Left lobe of liver (tissue), 2 donors: ENCODE data around the gene NPAT. TPM values are rescaled to one million over a fixed set of nuclear protein-coding genes. Genes with fewer than 3 reads are reported as not detected.
A peak's percentile ranks its signal among the peaks of the same experiment; 100 is the strongest.

Experiments
- ATAC-seq: fragments of 200-7000 bp; cut with Tn5 transposase; one replicate; pipeline ENCODE4 v1.9.1; 2020; ENCODE audit warnings: mild to moderate bottlenecking, moderate library complexity
- DNase-seq: peaks from one replicate; pipeline ENCODE4 v3.0.0-alpha.2; 2020; ENCODE audit warnings: low spot score
- total RNA-seq: library from RNA; stranded (reverse); gene quantifications from one replicate; pipeline ENCODE4 v1.2.1, GENCODE V29; 2021
- donor health status: DM: no; HTN: no; CAD: no; lungs with moderate emphysema.
- donor health status: DM: no; HTN: yes; CAD: no.

NPAT gene
- total RNA-seq, result 5.4 TPM

DNA sequence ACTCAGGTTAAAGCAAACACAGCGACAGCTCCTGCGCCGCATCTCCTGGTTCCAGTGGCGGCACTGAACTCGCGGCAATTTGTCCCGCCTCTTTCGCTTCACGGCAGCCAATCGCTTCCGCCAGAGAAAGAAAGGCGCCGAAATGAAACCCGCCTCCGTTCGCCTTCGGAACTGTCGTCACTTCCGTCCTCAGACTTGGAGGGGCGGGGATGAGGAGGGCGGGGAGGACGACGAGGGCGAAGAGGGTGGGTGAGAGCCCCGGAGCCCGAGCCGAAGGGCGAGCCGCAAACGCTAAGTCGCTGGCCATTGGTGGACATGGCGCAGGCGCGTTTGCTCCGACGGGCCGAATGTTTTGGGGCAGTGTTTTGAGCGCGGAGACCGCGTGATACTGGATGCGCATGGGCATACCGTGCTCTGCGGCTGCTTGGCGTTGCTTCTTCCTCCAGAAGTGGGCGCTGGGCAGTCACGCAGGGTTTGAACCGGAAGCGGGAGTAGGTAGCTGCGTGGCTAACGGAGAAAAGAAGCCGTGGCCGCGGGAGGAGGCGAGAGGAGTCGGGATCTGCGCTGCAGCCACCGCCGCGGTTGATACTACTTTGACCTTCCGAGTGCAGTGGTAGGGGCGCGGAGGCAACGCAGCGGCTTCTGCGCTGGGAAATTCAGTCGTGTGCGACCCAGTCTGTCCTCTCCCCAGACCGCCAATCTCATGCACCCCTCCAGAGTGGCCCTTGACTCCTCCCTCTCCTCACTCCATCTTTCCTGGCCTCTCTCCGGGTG is at the start of gene NPAT, which contains the start of gene ATM:
TSS of gene NPAT (minus strand) at position 65 of the 774 bp plus-strand sequence. CDS start 102 bp downstream, outside the sequence.
TSS of gene ATM (plus strand) at position 494 of the 774 bp plus-strand sequence. CDS start 4,558 bp downstream, outside the sequence.
- peak; percentile 100 for DNase-seq
- ATAC-seq, result peak; percentile 94

DNA sequence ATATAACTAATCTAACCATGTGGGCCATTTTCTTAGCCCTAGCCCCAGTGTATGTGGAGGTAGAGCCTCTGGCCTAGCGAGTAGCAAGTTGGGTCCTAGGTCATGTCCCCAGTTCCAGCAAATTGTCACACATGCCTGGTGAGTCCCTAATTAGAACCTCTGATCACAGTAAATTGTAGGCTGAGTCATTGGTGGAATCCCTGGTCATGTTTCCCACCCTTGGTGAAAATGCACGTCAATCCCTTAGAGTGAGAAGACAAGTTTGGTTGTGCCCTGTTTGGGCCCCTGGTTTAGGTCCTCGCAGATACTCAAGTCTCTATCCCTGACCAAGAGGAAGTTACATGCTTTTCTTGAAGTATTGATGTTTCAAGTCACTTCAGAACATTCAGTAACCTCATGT is 47.1 kb upstream of the NPAT start:
- ATAC-seq (no peak), DNase-seq (no peak)

DNA sequence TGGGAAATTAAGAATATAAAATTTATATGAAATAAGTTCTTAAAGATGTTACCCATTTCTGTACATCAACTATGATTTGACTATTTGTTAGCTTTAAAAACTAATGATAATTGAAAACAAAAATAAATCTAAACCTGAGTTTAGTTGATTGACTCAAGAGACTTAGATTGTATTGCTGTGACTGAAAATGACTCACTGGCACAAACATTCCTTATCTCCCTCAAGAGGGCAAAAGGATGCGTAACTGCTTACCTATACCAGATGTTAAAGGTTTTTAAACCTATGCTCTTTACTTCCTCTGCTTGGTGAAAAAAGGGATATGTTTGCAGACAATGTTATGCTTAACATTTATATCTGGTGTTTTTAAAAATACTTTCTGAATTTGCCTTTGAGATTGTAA is 30.7 kb upstream of the NPAT start:
- DNase-seq, result no peak
- no peak for ATAC-seq

DNA sequence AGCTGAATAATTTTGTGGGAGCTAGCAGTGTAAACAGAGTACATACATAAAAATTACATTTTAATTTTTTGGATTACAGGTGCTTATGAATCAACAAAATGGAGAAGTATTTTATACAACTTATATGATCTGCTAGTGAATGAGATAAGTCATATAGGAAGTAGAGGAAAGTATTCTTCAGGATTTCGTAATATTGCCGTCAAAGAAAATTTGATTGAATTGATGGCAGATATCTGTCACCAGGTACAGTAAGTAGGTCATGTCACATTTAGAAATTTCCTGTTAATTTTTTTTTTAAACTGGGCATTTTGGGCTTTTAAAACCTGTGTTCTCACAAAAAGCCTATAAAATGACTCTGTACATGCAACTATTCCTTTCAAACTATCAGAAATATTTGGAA is 24.4 kb upstream of the NPAT start:
- DNase-seq (no peak), ATAC-seq (no peak)

DNA sequence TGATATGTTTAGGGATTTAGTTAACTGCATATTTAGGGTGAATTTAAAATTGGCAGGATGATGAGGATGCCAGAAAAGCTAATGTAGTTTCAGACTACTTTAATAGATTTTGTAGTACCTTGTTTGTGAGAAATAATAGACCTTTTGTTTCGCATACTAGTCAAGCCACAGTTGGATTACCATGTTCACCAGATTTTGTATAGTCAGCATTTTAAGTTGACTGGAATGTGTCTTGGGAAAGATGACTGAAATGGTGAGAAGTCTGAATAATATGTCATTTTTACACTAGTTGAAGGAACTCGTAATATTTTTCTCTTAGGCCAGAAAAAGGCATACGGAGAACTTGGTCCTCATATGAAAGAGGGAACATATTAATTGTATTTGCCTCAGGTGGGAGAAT is 23.9 kb upstream of the NPAT start:
- DNase-seq (no peak), ATAC-seq (no peak)

DNA sequence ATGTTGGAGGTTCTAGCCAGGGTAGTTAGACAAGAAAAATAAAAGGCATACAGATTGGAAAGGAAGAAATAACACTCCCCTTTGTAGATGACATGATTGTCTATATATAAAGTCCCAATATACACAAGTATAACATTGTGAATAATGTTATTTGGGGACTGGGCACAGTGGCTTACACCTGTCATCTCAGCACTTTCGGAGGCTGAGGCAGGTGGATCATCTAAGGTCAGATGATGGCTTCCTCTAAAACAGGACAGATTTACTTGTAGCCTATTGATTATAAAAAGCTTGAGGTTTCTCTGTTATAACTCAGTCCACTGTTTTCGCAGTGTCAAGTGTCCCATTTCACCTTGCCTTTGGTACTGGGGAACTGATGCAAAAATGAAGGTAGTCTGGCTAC is 20.0 kb upstream of the NPAT start:
- DNase-seq, result no peak
- ATAC-seq, result no peak

DNA sequence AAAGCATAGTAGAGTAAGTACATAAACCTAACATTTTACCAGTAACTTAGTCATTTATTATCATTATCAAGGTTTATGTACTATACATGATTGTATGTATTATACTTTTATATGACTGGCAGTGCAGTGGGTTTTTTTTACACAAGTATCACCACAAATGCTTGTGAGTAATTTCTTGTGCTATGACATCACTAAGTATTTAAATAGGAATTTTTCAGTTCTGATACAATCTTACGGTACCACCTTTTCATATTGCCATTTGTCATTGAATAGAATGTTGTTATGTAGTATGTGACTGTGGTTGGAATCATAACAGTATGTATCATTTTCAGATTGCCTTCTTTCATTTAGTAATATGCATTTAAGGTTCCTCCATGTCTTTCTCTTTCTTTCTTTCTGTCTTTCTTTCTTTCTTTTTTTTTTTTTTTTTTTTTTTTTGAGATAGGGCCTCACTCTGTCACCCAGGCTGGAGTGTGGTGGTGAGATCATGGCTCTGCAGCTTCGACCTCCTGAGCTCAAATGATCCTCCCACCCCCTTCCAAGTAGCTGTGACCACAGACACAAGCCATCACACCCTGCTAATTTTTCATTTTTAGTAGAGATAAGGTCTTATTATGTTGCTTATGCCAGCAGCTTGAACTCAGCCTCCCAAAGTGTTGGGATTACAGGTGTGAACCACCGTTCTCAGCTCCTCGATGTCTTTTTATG is 19.0 kb upstream of the NPAT start:
- ATAC-seq (no peak), DNase-seq (no peak)

DNA sequence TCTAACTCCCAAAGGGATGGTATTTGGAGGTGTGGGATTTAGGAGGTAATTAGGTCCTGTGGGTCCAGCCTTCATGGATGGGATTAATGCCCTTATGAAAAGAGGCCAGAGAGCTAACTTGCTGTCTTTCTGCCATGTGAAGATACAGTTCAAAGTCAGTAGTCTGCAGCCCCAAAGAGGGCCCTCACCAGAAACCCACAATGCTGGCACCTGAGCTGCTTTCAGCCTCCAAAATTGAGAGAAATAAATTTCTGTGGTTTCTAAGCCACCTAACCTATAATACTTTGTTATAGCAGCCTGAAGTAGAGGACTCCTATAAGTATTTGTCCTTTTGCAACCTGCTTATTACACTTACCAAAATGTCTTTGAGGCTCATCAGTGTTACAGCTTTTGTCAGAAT is 16.6 kb upstream of the NPAT start:
- DNase-seq (no peak), ATAC-seq (no peak)

DNA sequence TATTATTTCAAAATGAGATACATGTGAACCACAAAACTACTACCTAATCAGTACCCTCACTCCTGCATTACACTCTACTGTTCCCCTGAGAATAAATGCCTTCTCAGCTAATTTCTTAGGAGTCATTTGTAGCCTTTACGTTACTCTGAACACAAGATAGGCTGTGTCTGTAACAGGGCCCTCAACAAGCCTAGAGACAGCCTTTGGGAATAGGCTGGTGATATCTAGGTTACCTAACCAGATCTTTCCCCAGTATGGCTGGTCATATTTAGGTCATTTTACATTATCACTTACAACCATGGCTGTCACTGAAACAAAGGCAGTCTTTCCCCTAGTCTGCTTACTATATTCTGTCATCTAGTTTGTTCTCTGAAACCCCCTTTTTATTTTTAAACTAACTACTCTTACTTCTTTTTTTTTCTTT is 14.6 kb upstream of the NPAT start:
- ATAC-seq, result no peak
- no peak for DNase-seq

DNA sequence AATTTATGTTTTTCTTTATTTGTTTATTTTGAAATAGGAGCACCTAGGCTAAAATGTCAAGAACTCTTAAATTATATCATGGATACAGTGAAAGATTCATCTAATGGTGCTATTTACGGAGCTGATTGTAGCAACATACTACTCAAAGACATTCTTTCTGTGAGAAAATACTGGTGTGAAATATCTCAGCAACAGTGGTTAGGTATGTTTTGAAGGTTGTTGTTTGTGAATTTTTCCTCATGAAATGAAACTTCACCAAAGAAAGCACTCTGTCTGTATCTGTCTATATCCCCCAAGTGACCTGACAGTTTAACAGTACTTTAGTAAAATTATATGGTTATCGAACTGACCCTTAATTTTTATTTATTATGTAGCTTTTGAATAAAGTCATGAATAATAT is 13.2 kb upstream of the NPAT start:
- no peak for DNase-seq
- no peak for ATAC-seq

DNA sequence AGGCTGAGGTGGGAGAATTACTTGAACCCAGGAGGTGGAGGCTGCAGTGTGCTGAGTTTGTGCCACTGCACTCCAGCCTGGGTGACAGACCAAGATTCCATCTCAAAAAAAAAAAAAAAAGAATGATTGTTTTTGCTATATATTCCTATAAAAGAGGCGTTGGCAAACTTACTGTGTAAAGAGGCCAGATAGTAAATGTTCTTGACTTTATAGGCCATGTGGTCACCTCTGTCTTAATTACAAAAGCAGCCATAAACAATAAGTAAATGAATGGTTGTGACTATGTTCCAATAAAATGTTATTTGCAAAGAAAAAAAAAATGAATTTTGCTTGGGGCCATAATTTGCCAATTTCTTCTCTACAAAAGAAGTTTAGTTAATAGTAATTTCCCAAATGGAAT is 12.8 kb upstream of the NPAT start:
- no peak for ATAC-seq
- no peak for DNase-seq

DNA sequence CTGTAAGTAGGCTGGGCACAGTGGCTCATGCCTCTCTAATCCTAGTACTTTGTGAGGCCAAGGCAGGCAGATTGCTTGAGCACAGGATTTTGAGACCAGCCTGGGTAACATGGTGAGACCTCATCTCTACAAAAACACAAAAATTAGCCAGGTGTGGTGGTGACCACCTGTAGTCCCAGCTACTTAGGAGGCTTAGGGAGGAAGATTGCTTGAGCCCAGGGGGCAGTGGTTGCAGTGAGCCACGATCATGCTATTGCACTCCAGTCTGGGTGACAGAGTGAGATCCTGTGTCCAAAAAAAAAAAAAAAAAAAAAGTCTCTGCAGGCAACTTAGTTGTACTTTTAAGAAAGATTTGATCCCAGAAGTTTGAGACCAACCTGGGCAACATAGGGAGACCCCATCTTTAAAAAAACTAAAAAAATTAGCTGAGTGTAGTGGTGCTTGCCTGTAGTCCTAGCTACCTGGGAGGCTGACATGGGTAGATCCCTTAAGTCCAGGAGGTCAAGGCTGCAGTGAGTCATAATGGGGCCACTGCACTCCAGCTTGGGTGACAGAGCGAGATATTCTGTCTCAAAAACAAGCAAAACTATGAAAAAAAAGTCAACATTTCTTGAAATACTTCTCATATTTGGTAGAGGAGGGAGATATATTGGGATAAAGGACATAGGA is 11.0 kb upstream of the NPAT start:
- DNase-seq (no peak), ATAC-seq (no peak)

DNA sequence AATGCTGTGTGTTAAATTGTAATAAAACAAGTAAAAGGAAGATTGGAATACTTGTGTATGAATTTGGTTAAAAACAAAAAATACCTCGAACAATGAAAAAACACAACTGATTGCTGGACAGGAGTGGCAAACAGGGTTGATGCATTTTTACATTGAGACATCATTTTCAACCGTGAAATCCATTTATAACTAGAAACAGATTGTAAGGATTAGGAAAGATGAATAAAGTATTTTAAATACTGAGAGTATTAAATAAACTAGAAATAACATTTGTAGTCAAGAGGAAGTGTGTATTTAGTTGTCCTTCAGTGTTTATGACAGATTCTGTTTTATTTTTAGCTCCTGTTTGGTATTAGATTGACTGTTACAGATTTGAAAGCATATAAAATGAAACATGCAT is 5.8 kb upstream of the NPAT start:
- DNase-seq, result no peak
- no peak for ATAC-seq

DNA sequence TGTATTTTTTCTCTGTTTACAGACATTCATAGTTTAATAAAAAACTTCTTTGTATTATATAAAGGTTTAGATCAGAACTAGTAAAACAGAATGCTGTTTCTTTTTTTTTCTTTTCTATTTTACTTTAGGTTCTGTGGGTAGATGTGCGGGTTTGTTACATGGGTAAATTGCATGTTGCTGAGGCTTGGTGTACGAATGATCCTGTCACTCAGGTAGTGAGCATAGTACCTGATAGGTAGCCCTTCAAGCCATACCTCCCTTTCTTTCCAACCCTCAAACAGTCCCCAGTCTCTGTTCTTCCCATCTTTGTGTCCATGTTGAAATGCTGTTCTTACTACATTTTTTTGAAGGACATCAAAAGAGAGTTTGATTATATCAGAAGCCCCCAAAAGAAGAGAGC is 3.6 kb upstream of the NPAT start:
- ATAC-seq, result no peak

DNA sequence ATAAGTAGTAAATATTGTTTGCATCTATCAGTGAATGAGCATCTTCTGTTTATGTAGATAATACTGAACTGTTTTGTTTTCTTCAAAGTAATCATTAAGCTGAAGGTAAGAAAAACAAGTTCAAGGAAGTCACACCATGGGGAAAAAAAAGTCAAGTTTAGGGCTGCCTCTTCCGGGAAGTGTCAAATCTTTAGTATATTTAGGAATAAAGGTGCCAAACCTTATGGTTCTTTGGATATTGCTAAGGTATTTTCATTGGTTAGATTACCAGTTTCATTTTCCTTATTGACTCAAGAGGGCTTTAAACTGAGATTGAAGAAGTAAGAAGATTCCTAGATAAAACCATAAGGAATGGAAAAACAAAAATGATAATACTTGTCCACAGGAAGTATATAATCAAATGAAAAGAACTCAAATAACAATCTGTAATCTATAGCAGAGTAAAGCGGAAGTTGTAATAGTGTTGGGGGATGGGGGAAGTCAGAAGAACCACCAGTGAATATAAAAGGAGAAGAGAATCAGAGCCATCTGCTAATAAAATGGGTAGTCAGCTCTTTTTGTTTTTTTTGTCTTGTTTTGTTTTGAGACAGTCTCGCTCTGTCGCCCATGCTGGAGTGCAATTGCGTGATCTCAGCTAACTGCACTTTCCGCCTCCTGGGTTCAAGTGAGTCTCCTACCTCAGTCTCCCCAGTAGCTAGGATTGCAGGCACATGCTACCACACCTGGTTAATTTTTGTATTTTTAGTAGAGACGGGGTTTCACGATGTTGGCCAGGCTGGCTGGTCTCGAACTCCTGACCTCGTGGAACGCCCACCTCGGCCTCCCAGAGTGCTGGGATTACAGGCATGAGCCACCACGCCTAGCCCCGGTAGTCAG is 2.7 kb upstream of the NPAT start:
- ATAC-seq (no peak), DNase-seq (no peak)

More for the DNA sequence above, 3.6 kb upstream of the NPAT start:
- no peak for DNase-seq

DNA sequence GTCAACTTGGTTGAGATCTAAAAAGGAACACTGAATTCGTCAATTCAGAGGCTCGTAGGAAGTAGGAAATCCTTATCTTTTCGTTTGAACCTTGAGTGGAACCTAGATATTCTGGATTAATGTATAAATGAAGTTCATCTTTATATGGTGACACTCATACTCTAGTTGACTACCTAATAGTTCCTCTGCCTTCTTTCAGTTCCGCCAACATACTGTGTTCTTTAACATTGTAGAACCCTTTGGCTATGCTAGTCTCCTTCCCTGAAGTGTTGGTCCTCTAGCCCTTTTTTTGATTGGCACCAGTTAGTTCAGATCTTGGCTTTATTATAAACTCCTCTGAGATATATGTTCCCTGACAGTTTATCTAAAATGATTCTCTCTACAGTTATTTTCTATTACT is 1.9 kb upstream of the NPAT start:
- DNase-seq, result no peak
- ATAC-seq, result no peak

DNA sequence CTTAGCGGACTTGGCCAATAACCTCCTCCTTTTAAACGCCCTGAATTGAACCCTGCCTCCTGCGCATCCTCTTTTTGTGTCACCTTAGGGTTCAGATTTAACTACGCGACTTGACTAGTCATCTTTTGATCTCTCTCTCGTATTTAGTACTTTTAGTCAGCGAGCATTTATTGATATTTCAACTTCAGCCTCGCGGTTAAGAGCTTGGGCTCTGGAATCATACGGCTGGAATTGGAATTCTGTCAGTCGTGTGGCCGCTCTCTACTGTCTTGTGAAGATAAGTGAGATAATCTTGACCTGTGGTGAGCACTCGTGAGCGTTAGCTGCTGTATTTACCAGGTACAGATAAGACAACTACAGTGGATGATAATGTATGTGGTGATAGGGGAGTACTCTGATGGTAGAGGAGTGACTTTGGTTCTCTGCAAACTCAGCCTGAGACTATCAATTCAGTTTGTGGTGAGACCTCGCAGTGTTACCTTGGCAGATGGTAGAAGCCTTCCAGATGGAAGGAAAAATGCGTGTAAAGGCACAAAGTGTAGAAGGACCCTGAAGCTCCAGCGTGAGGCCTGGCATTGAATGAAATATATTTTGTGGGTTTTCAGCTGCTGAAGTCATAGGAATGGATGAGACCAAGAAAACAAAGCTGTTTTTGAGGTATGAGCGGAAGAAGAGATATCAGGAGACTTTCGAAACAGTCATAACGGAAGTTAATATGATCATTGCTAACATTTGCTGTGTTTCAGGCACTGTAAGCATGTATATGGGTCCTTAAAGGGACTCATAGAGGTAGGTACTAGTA is 1.1 kb upstream of the NPAT start:
- ATAC-seq (no peak), DNase-seq (no peak)

DNA sequence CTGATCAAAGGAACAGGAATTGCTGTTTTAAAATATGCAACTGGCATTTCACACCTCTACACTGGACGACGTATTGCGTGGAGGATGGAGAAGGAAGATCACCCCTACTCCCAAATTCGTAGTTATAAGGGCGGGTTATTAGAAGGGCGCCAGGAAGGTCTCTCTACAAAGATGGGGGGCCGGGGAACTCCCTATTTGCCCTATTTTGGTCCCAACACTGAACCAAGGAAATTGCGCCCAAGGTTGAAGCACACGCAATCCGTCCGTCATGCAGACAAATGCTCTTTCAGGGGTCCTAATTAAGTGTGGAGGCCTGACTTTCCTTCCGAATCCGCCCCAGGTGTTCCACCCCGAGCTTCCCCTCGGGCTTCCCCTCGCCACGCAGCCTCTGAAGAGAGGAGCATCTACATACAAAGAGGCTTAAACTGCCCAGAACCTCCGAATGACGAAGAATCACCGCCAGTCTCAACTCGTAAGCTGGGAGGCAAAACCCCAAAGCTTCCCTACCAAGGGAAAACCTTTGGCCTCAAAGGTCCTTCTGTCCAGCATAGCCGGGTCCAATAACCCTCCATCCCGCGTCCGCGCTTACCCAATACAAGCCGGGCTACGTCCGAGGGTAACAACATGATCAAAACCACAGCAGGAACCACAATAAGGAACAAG is 396 bp downstream of the NPAT start:
- ATAC-seq (no peak), DNase-seq (no peak)

DNA sequence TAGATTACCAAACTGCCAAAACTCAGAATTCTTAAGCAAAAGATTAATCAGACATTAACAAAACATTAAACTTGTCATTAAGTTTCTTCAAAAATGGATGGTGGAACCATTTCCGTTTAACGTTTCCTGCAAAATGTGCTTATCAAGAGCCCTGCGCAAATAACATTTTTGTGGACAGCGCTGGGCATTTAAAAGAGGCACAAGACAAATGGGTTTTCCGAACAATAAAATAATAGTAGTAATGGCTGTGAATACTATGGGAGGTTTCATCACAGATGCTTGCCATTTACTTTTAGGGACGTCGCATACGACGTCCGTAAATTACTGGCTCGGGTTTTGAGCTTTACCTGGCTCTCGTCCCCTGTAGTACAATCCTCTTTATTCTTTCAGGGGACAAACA is 1.1 kb downstream of the NPAT start:
- ATAC-seq (no peak), DNase-seq (no peak)
